Mucosa of descending colon (tissue), 3 donors: ENCODE data around the gene WDR7. TPM values are rescaled to one million over a fixed set of nuclear protein-coding genes. Genes with fewer than 3 reads are reported as not detected.
"Not testable (repeated sequence)": the region's sequence is repeated elsewhere in the genome, so short reads cannot be mapped to it uniquely, and the experiment has no call there.

Experiments
- ATAC-seq: fragments of 200-7000 bp; cut with Tn5 transposase; one replicate; pipeline ENCODE4 v1.9.1; 2020; ENCODE audit warnings: mild to moderate bottlenecking, moderate library complexity
- DNase-seq, 3 donors: peaks; one replicate each; pipeline ENCODE4 v3.0.0-alpha.2; 2020
- H3K36me3 ChIP-seq: fragments of 200-600 bp; one replicate; pipeline ENCODE4 v1.8.0; 2021; ENCODE audit warnings: low read depth, mild to moderate bottlenecking
- H3K4me1 ChIP-seq: fragments of 200-600 bp; one replicate; pipeline ENCODE4 v1.8.0; 2021; ENCODE audit warnings: low read depth, mild to moderate bottlenecking
- H3K4me3 ChIP-seq: fragments of 200-600 bp; one replicate; pipeline ENCODE4 v1.8.0; 2021; ENCODE audit warnings: mild to moderate bottlenecking
- H3K9me3 ChIP-seq: fragments of 200-600 bp; one replicate; pipeline ENCODE4 v1.8.0; 2021; ENCODE audit warnings: mild to moderate bottlenecking
- CTCF ChIP-seq: fragments of 200-600 bp; IDR thresholded peaks from one replicate; pipeline ENCODE4 v1.8.0; 2022; ENCODE audit warnings: antibody characterized with exemption, mild to moderate bottlenecking
- intact Hi-C, 2 donors: fragments of 100-400 bp; cut with DNase I in 1 of 2; cut with micrococcal nuclease in 1 of 2; formaldehyde crosslinking; loops; one replicate each; pipeline versions ENCODE4 v1.11.0 to v1.11.1; 2022; cut with DNase I, micrococcal nuclease
- total RNA-seq, 3 donors: library from RNA; stranded (reverse); fragmentation: NEBNext Ultra II Directional in 2 of 3; extraction: Animal tissue kit (Norgen Biotek cat#: 25700) in 2 of 3; gene quantifications; one replicate each; pipeline versions ENCODE4 v1.2.1 to v1.2.4, GENCODE V29; 2021 to 2023
- donor health status: DM: no; HTN: no; CAD: no; lungs with moderate emphysema.
- donor health status: DM: no; HTN: no; CAD: no.
- donor health status: DM: no; HTN: yes; CAD: no.

WDR7 gene
- total RNA-seq, 3 donors from 2014 or later: 28.4 to 38.8 (median 29.3) TPM

- no peak for DNase-seq
- intact Hi-C loops: no loop called here
- no peak for ATAC-seq
- H3K9me3 ChIP-seq: no peaks in the 10 kb centered on the region
- H3K4me3 ChIP-seq: no peak overlapping the region
- no peaks in the 10 kb centered on the region for H3K36me3 ChIP-seq
- peaks cover 8% of the 10 kb centered on the region for H3K4me1 ChIP-seq
- no peak for TF ChIP-seq CTCF
Measured at GRCh38 chr18:56647951-56648893, 2.9 kb upstream of the WDR7 start.

DNA sequence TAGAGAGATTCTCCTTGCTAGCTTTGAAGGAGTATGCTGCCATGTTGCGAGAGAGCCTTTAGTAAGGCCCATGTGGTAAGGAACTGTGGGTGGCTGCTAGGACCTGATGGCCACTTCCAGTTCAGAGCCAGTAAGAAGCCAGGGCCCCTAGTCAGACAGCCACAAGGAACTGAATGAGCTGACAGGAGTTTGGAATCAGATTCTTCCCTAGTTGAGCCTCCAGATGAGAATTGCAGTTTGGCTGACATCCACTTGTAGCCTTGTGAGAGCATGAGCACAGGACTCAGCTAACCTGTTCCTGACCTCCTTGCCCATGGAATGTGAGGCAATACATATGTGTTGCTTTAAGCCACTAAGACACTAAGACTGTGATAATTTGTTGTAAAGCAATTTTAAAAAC, 1.2 kb upstream of the WDR7 start:
- ATAC-seq (no peak), DNase-seq (no peak)
- intact Hi-C loops: no loop called here
- Histone ChIP-seq H3K9me3 (no peaks in the 10 kb centered on the region), H3K4me3 (no peak overlapping the region), H3K4me1 (peaks cover 8% of the 10 kb centered on the region), H3K36me3 (no peaks in the 10 kb centered on the region)
- no peak for TF ChIP-seq CTCF

GRCh38 chr18:56651771-56652092, 573 bp downstream of the WDR7 start:
- no peak for TF ChIP-seq CTCF
- DNase-seq (no peak), ATAC-seq (no peak)
- Histone ChIP-seq H3K4me3 (peak overlapping the region; percentile 80), H3K36me3 (no peaks in the 10 kb centered on the region), H3K9me3 (no peaks in the 10 kb centered on the region), H3K4me1 (peaks cover 8% of the 10 kb centered on the region)
- intact Hi-C loops: no loop called here

GRCh38 chr18:56652802-56653201, 1.6 kb downstream of the WDR7 start:
- peaks cover 8% of the 10 kb centered on the region for H3K4me1 ChIP-seq
- no peaks in the 10 kb centered on the region for H3K9me3 ChIP-seq
- no peak for DNase-seq
- ATAC-seq: no peak
- no peak overlapping the region for H3K4me3 ChIP-seq
- intact Hi-C loops: no loop called here
- no peaks in the 10 kb centered on the region for H3K36me3 ChIP-seq
- TF ChIP-seq CTCF: no peak

- DNase-seq, H3K36me3 ChIP-seq, intact Hi-C loops, ATAC-seq, H3K4me3 ChIP-seq, H3K4me1 ChIP-seq, H3K9me3 ChIP-seq: not testable (repeated sequence)
Measured at GRCh38 chr18:56654280-56654679, 3.1 kb downstream of the WDR7 start.

GRCh38 chr18:56658261-56658660, 7.1 kb downstream of the WDR7 start:
- ATAC-seq: no peak
- Histone ChIP-seq H3K36me3 (no peaks in the 10 kb centered on the region), H3K9me3 (no peaks in the 10 kb centered on the region), H3K4me3 (no peak overlapping the region), H3K4me1 (peaks cover 11% of the 10 kb centered on the region)
- DNase-seq: no peak
- no peak for TF ChIP-seq CTCF
- intact Hi-C loops: no loop called here
